HK-2 (cell line): ENCODE results near the gene SEC16B.

Source experiments
- DNase-seq: peaks from one replicate; pipeline ENCODE4 v3.0.0-alpha.2; 2018; ENCODE audit not compliant: unreplicated experiment

Gene SEC16B

GRCh38 chr1:177907000-177907399 lies 62.9 kb downstream of the SEC16B start:
- no peak for DNase-seq

GRCh38 chr1:177905686-177906085 lies 64.2 kb downstream of the SEC16B start:
- DNase-seq, result no peak

GRCh38 chr1:177902266-177902665 lies 67.6 kb downstream of the SEC16B start:
- DNase-seq, result no peak

GRCh38 chr1:177897998-177898654 lies 71.7 kb downstream of the SEC16B start:
- DNase-seq, result no peak

GRCh38 chr1:177897281-177897997 lies 72.4 kb downstream of the SEC16B start:
- no peak for DNase-seq
